Glutamatergic neuron (in vitro differentiated cells): ENCODE measurements around the gene DEFB125. TPM values are rescaled to one million over a fixed set of nuclear protein-coding genes. Genes with fewer than 3 reads are reported as not detected.
"Not testable (repeated sequence)": the region's sequence is repeated elsewhere in the genome, so short reads cannot be mapped to it uniquely, and the experiment has no call there.

Source experiments
- DNase-seq: peaks from one replicate; pipeline ENCODE4 v3.0.0; 2022
- H3K27ac Mint-ChIP-seq: one replicate; pipeline ENCODE4 v1.8.0; 2020; ENCODE audit warnings: mild to moderate bottlenecking, mixed read lengths, inconsistent platforms; ENCODE audit not compliant: unreplicated experiment
- H3K27me3 Mint-ChIP-seq: one replicate; pipeline ENCODE4 v1.8.0; 2020; ENCODE audit warnings: mild to moderate bottlenecking, moderate library complexity, mixed read lengths, inconsistent platforms; ENCODE audit not compliant: unreplicated experiment
- H3K36me3 Mint-ChIP-seq: one replicate; pipeline ENCODE4 v1.8.0; 2020; ENCODE audit warnings: mild to moderate bottlenecking, mixed read lengths, inconsistent platforms; ENCODE audit not compliant: unreplicated experiment
- H3K4me1 Mint-ChIP-seq: one replicate; pipeline ENCODE4 v1.8.0; 2020; ENCODE audit warnings: mild to moderate bottlenecking, low read depth, mixed read lengths, inconsistent platforms; ENCODE audit not compliant: unreplicated experiment
- H3K4me3 Mint-ChIP-seq: one replicate; pipeline ENCODE4 v1.8.0; 2020; ENCODE audit warnings: mild to moderate bottlenecking, mixed read lengths, inconsistent platforms; ENCODE audit not compliant: unreplicated experiment
- H3K9me3 Mint-ChIP-seq: one replicate; pipeline ENCODE4 v1.8.0; 2020; ENCODE audit warnings: mild to moderate bottlenecking, moderate library complexity, mixed read lengths, inconsistent platforms; ENCODE audit not compliant: unreplicated experiment
- CTCF ChIP-seq: fragments of 200-600 bp; sonication (generic); IDR thresholded peaks from one replicate; pipeline ENCODE4 v1.5.0; 2021; ENCODE audit not compliant: partially characterized antibody, unreplicated experiment
- total RNA-seq: library from RNA; stranded (reverse); fragmentation: NEBNext Ultra II Directional; extraction: Animal tissue kit (Norgen Biotek cat#: 25700); gene quantifications from one replicate; pipeline ENCODE4 v1.2.1, GENCODE V29; 2021; ENCODE audit not compliant: unreplicated experiment

Gene DEFB125
- total RNA-seq, 1 donor from 2014 or later, result not detected

DNA sequence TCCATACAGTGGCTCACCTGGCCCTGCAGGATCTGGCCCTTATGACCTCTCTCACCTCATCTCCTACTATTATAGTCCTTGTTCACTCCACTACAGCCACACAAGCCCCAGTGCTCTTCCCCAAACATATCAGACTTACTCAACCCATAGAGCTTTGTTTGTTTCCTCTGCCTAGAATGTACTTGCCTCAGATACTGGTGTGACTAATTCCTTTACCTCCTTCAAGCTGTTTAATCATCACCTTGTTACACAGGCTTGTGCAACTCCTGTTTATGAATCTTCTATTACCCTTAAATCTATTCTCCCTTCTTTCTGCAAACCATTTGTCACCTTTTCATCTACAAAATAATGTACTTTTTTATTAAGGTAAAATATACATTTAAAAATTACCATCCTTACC is 3.2 kb downstream of the DEFB125 start:
- TF ChIP-seq CTCF, result no peak
- H3K27ac Mint-ChIP-seq, result no peak overlapping the region
- no peak overlapping the region for H3K4me3 Mint-ChIP-seq
- DNase-seq, result no peak
- no peaks in the 10 kb centered on the region for H3K27me3 Mint-ChIP-seq
- H3K36me3 Mint-ChIP-seq, result peaks cover 4% of the 10 kb centered on the region
- H3K9me3 Mint-ChIP-seq, result peaks cover 5% of the 10 kb centered on the region
- H3K4me1 Mint-ChIP-seq, result no peaks in the 10 kb centered on the region

- no peak overlapping the region for H3K27ac Mint-ChIP-seq
- H3K4me1 Mint-ChIP-seq, result no peaks in the 10 kb centered on the region
- H3K9me3 Mint-ChIP-seq, result peaks cover 6% of the 10 kb centered on the region
- no peak for DNase-seq
- H3K36me3 Mint-ChIP-seq, result no peaks in the 10 kb centered on the region
- no peak overlapping the region for H3K4me3 Mint-ChIP-seq
- no peak for TF ChIP-seq CTCF
- H3K27me3 Mint-ChIP-seq, result no peaks in the 10 kb centered on the region
Measured at GRCh38 chr20:93641-94040, 6.2 kb downstream of the DEFB125 start.

DNA sequence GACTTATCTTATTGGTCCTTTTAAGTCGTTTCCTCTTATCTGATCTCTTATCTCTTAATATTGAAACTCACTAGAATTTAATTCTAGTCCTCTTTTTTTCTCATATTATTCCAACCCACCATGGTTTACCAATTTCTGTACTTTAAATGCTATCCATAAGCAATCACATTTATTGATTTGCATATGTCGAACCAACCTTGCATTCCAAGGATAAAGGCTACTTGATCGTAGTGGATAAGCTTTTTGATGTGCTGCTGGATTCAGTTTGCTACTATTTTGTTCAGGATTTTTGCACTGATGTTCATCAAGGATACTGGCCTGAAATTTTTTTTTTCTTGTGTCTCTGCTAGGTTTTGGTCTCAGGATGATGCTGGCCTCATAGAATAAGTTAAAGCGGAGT is 7.7 kb downstream of the DEFB125 start:
- Mint-ChIP-seq H3K4me1 (no peaks in the 10 kb centered on the region), H3K36me3 (no peaks in the 10 kb centered on the region), H3K27ac (no peak overlapping the region), H3K9me3 (peaks cover 6% of the 10 kb centered on the region), H3K27me3 (no peaks in the 10 kb centered on the region), H3K4me3 (no peak overlapping the region)
- DNase-seq, result no peak
- no peak for TF ChIP-seq CTCF

GRCh38 chr20:97691-98090 is 10.2 kb downstream of the DEFB125 start:
- H3K36me3 Mint-ChIP-seq, DNase-seq, H3K27me3 Mint-ChIP-seq, H3K27ac Mint-ChIP-seq, H3K4me3 Mint-ChIP-seq, H3K4me1 Mint-ChIP-seq, H3K9me3 Mint-ChIP-seq: not testable (repeated sequence)

GRCh38 chr20:101975-102374 is 14.5 kb downstream of the DEFB125 start:
- Mint-ChIP-seq H3K27ac (no peak overlapping the region), H3K4me3 (no peak overlapping the region), H3K27me3 (no peaks in the 10 kb centered on the region), H3K9me3 (peaks cover 2% of the 10 kb centered on the region), H3K4me1 (no peaks in the 10 kb centered on the region), H3K36me3 (no peaks in the 10 kb centered on the region)
- no peak for TF ChIP-seq CTCF
- DNase-seq, result no peak

GRCh38 chr20:103456-103855 is 16.0 kb downstream of the DEFB125 start:
- H3K27me3 Mint-ChIP-seq, result no peaks in the 10 kb centered on the region
- no peak overlapping the region for H3K4me3 Mint-ChIP-seq
- H3K27ac Mint-ChIP-seq, result no peak overlapping the region
- H3K36me3 Mint-ChIP-seq, result no peaks in the 10 kb centered on the region
- no peak for DNase-seq
- H3K9me3 Mint-ChIP-seq, result peaks cover 2% of the 10 kb centered on the region
- H3K4me1 Mint-ChIP-seq, result no peaks in the 10 kb centered on the region
- no peak for TF ChIP-seq CTCF
